HG02678 (cell line): ENCODE data around the gene DGKI.
"Not testable (repeated sequence)": the region's sequence is repeated elsewhere in the genome, so short reads cannot be mapped to it uniquely, and the experiment has no call there.

Experiments used
- ATAC-seq: cut with Tn5 transposase; IDR thresholded peaks from one replicate; pipeline ENCODE4 v1.9.1; 2021; ENCODE audit warnings: mild to moderate bottlenecking, moderate library complexity; ENCODE audit not compliant: unreplicated experiment

DGKI gene

GRCh38 chr7:137747359-137748031 is 99.3 kb downstream of the DGKI start:
- no peak for ATAC-seq

- ATAC-seq = no peak
Measured at GRCh38 chr7:137743021-137743420, 103.8 kb downstream of the DGKI start.

GRCh38 chr7:137742051-137742450 is 104.7 kb downstream of the DGKI start:
- ATAC-seq = no peak

- ATAC-seq = no peak
Measured at GRCh38 chr7:137741443-137741842, 105.3 kb downstream of the DGKI start.

GRCh38 chr7:137734221-137734620 is 112.6 kb downstream of the DGKI start:
- no peak for ATAC-seq

GRCh38 chr7:137732168-137732567 is 114.6 kb downstream of the DGKI start:
- no peak for ATAC-seq

- no peak for ATAC-seq
Measured at GRCh38 chr7:137731436-137731835, 115.3 kb downstream of the DGKI start.

GRCh38 chr7:137728426-137728825 is 118.3 kb downstream of the DGKI start:
- no peak for ATAC-seq

GRCh38 chr7:137727413-137727812 is 119.4 kb downstream of the DGKI start:
- ATAC-seq = no peak

- no peak for ATAC-seq
Measured at GRCh38 chr7:137718355-137718754, 128.4 kb downstream of the DGKI start.

- no peak for ATAC-seq
Measured at GRCh38 chr7:137717811-137718271, 128.9 kb downstream of the DGKI start.

- no peak for ATAC-seq
Measured at GRCh38 chr7:137717045-137717444, 129.7 kb downstream of the DGKI start.

GRCh38 chr7:137716061-137716460 is 130.7 kb downstream of the DGKI start:
- ATAC-seq = no peak

- no peak for ATAC-seq
Measured at GRCh38 chr7:137715533-137715932, 131.2 kb downstream of the DGKI start.

GRCh38 chr7:137715121-137715520 is 131.7 kb downstream of the DGKI start:
- no peak for ATAC-seq

GRCh38 chr7:137706330-137706729 is 140.4 kb downstream of the DGKI start:
- not testable (repeated sequence) for ATAC-seq

- ATAC-seq = no peak
Measured at GRCh38 chr7:137704723-137705122, 142.1 kb downstream of the DGKI start.

GRCh38 chr7:137703291-137704010 is 143.3 kb downstream of the DGKI start:
- ATAC-seq = no peak

GRCh38 chr7:137696988-137697387 is 149.8 kb downstream of the DGKI start:
- ATAC-seq = no peak

GRCh38 chr7:137696376-137696775 is 150.4 kb downstream of the DGKI start:
- ATAC-seq = no peak

- no peak for ATAC-seq
Measured at GRCh38 chr7:137695942-137696341, 150.8 kb downstream of the DGKI start.

- ATAC-seq = no peak
Measured at GRCh38 chr7:137695494-137695893, 151.3 kb downstream of the DGKI start.
